GM21619 (cell line): ENCODE data around the gene GRIK4.
"Not testable (repeated sequence)": the region's sequence is repeated elsewhere in the genome, so short reads cannot be mapped to it uniquely, and the experiment has no call there.

Source experiments
- ATAC-seq: cut with Tn5 transposase; IDR thresholded peaks from one replicate; pipeline ENCODE4 v1.9.1; 2021; ENCODE audit not compliant: unreplicated experiment

GRIK4 gene

DNA sequence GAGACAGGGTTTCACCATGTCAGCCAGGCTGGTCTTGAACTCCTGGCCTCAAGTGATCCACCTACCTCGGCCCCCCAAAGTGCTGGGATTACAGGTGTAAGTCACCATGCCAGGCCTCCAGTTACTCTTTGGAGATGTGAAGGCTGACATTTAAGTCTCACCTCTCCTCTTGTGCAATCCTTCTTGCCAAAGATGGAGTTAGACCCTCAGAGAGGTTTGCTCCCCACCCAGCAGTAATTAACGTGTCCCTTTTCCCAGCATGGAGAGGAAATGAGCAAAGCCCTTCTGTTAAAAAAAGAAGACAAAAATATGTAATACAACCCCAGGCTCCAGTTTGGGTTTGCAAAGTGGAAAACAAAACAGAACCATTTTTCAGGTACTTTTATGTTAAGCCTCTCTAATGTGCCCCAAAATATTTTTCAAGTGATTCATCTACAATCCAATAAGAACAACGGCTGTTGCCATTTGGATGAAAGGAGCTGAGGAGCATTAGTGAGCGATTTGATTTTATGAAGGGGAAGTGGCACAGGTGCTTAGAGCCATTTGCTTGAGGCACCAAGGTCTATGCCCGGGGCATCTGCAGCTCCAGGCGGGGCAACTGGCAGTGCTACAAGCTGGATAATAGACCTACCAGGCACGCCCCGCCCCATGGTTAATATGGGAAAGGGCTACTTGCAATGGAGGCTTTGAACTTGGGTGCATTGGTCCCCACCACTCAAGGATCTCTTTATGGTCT is 57.2 kb downstream of the GRIK4 start:
- ATAC-seq: no peak

DNA sequence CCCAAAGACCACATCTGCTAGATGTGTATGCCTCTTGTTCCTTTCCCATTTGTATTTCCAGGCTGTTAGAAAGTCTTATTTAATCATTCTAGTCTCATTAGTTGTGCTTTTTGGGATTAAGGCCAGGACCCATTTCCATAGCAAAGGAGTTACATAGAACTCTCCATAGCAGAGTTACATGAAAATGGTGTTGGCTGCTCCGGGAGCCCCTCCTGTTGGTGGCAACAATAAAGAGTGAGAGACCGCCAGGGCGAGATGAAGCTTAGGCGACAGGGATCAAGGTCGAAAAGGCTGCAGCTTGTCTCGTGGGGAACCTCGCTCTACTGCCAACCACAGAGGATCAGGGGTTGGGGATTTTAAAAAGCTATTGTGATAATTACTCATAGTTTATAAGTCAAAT is 58.3 kb downstream of the GRIK4 start:
- ATAC-seq: no peak

- ATAC-seq: no peak
These were observed 59.9 kb downstream of the GRIK4 start for GRCh38 chr11:120571476-120571875.

GRCh38 chr11:120573756-120574354 is 62.3 kb downstream of the GRIK4 start:
- ATAC-seq: no peak

DNA sequence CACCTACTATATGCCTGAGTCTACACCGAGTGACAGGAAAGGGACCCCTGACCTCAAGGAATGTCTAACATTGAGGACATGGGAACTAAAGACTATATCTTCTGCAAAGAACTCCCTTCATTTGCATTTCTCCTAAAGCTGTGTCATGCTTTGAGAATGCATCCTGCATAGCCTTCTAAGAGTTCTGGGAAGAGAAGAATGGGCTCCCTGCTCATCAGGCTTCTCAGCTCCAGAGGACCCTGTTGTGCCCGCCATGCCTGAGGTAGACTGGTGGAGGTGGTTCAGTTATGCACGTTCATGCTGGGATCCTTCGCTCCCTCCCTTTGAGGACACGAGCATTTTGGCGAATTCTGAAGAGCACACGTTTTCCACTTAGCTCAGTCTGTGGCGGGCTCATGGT is 63.3 kb downstream of the GRIK4 start:
- ATAC-seq: no peak

- no peak for ATAC-seq
These were observed 63.9 kb downstream of the GRIK4 start for GRCh38 chr11:120575461-120575860.

DNA sequence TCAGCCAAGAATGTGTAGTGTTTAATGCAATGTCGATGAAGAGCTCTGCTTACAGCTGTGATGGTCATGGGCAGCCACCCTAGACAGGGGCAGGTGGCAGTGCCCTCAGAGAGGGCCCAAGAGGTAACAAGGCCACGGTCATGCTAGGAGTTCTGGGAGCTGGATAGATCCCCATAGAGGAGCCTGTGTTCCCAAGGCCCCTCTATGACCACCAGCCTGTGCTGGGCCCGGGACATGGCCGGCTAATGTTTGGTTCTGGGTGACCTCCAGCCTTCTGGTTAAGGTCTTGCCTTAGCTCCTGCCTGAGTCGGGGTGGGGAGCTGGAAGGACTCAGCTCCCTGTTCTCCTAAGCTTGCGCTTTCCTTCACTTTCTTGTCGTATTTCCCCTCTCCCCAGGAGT is 65.1 kb downstream of the GRIK4 start:
- no peak for ATAC-seq

DNA sequence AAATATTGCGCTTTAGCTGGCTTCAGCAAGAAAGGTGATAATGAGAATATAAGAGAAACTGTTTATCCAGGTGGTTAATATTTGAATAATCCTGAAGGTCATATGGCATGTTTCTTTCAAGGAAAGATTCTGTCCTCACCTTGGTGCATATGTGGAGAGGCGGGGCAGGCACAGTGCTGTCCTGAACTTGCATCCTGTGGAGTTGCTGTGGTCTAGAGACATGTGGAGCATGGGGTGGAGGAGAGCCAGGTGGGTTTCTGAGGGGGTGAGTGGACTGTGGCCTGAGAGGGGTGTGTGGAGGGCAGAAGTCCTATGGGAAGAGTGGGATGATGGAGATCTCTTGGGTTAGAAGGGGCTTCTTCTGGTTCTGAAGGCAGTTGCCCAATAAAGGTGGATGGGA is 65.5 kb downstream of the GRIK4 start:
- no peak for ATAC-seq

- ATAC-seq: no peak
These were observed 66.2 kb downstream of the GRIK4 start for GRCh38 chr11:120577624-120578363.

- ATAC-seq: no peak
These were observed 67.1 kb downstream of the GRIK4 start for GRCh38 chr11:120578596-120579154.

DNA sequence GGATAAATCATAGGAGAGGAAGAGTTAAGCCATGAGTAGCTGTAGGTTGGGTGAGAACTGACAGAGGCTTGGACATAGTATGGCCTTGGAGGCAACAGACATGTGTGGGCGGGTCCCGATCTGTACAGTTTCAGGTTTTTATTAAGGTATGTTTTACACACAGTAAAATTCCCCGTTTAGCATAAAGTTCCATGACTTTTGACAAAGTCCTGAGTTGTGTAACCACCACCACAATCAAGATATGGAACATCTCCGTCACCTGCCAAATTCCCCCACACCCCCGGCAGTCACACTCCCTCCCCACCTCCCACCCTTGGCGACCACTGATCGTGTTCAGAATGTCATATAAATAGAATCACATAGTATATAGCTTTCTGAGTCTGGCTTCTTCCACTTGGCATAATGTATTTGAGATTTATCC is 68.1 kb downstream of the GRIK4 start:
- no peak for ATAC-seq

DNA sequence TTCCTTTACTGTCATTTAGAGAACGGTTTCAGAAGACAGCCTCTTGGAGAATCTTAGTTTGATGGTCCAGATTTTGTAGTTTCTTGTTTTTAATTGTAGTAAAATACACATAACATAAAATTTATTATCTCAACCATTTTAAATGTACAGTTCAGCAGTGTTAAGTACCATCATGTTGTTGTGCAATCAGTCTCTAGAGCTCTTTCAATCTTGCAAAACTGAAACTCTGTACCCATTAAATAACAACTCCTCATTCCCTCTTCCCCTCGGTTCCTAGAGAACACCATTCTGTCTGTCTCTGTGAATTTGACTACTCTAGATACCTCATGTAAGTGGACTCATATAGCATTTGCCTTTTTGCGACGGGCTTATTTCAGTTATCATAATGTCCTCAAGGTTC is 69.8 kb downstream of the GRIK4 start:
- ATAC-seq: no peak

GRCh38 chr11:120582535-120582934 is 71.0 kb downstream of the GRIK4 start:
- ATAC-seq: not testable (repeated sequence)

DNA sequence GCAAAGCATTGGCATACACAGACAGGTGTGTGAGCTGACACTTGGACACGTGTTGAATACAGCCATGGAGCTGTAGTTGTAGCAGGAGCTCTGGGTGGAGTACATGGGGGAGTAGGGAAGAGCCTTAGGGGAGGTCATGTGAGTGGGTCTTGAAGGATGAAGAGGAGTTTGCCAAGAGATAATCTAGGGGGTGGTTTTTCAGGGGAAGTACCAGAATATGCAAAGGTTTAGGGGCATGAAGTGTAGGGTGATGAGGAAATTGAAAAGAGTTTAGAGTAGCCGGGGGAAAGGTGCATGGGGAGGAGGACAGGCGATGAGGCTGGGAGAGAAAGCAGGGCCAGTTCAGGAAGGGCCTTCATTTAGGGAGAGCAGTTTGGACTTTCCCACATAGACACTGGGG is 74.5 kb downstream of the GRIK4 start:
- ATAC-seq: no peak

- ATAC-seq: no peak
These were observed 75.2 kb downstream of the GRIK4 start for GRCh38 chr11:120586728-120587127.

GRCh38 chr11:120587299-120587698 is 75.8 kb downstream of the GRIK4 start:
- no peak for ATAC-seq

- ATAC-seq: no peak
These were observed 77.8 kb downstream of the GRIK4 start for GRCh38 chr11:120589376-120589775.

DNA sequence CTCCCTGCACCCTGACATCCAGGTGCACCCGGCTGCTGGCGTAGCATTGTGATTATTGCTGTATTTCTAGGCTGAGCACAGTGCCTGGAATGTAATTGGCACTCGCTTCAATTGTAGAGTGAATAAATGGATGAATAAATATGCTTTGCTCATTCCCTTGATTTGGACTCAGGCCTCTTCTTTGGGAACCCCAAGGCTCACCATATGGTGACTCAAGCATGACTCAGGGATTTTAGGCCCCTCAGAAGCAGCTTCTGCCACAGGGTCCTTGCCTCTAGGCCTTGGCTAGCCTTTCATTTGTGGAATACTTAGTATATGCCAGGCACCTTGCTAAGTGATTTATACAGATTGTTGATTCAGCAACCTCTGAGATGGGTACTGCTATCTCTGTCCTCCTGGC is 78.9 kb downstream of the GRIK4 start:
- no peak for ATAC-seq

DNA sequence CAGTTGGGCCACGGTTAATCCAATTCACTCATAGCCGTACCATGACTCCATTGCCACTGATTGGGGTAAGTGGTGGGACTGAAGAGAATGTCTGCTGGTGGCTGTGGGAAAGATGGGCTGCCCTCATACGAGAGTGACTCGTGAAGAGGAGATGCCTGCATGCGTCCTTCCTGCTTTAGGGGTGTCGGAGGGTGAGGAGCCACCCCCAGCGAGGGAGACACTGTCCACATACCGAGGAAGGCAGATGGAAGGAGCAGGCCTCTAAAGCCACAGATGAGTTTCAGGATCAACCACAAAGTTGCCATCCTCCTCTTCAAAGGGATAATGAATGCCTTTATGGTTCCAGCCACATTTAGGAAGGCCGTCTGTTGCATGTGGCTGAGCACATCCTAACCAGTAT is 83.2 kb downstream of the GRIK4 start:
- ATAC-seq: no peak

- no peak for ATAC-seq
These were observed 84.0 kb downstream of the GRIK4 start for GRCh38 chr11:120595557-120595956.

GRCh38 chr11:120597250-120598215 is 86.0 kb downstream of the GRIK4 start:
- ATAC-seq: no peak
